Measurements from ENCODE around the gene HOXB8.
A peak's percentile ranks its signal among the peaks of the same experiment; 100 is the strongest.

Gene HOXB8

DNA sequence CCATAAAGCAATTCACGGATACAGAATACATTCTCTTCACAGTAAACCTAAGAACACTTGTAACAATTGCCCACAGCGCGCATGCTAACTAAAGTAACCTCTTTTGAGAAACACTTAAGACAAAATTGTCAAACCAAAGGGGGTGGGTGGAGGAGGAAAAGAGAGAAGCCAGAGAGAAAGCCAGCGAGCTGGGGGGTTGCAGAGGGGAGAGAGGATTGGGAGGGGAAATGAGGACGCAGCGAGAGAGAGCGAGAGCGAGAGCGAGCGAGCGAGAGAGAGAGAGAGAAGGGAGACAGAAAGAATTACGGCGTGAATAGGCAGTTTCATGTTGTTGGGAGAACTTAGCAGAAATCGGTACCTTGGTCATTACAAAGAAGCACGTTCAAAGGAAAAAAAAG is 2.6 kb downstream of the HOXB8 start:
- peak overlapping the region; percentile 28; the same call in 1 of the 2 replicates for H3K4me3 ChIP-seq (ENCODE audit: low read length)
- TF ChIP-seq ZNF274 (IDR thresholded peaks at IDR 0.05; ENCODE audit: low read depth, low read length), result no peak

DNA sequence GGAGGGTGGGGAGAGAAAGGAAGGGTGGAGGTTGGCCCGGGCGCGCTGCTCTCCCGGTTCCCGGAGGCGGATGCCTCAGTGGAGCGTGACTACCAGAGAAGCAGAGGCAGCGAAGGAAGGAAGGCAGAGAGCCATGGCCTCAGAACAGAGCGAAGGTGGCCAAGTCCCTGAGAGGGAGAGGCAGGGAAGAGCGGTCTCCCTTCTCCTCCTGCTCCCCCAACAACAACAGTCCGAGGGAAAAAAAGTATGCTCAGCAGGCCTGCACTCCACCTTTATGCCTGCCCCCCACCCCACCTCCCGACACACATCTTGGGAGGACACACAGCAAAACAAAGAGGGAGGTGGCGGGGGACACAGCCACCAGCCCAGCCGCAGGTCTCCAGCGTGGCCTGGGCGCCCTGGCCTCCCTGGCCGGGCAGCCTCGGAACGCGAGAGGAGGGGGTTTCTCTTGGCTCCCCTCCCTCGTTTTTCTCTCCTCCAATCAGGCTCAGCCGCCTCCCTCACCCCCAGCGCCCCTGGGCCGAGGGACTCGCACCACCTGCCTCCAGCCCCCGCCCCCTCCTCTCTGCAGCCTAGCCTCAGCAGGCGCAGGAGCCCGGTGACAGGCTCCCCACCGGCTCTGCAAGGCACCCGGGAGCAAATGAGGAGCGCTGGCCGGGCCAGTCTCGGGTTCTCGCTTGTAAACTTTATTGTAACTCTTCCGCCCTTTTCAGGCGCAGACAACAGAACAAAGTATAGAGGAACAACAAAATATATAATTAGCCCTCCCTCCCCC is 3.2 kb downstream of the HOXB8 start:
- H3K4me3 ChIP-seq (ENCODE audit: low read length), result peak overlapping the region; percentile 73
- no peak for TF ChIP-seq ZNF274 (IDR thresholded peaks at IDR 0.05; ENCODE audit: low read depth, low read length)

DNA sequence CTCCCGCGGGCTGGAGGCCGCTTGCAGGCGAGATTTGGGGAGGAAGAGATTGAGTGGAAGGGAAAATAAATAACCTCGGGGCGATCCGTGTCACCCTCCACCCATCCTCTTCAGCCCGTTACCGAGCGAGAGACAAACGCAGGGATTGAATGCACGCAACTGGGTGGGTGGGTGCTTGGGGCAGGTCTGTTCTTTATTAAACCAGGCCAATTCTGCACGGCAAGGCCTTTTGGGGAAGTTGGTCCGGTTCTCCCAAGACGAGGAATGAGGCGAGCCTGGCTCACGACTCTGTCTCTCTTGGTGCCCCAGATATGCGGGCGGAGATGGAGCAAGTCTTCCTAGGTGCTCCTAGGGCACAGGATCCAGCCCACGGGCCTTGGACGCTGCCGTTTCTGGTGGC is 3.9 kb downstream of the HOXB8 start:
- H3K4me3 ChIP-seq (ENCODE audit: low read length), result peak overlapping the region; percentile 73
- TF ChIP-seq ZNF274 (IDR thresholded peaks at IDR 0.05; ENCODE audit: low read depth, low read length), result no peak

DNA sequence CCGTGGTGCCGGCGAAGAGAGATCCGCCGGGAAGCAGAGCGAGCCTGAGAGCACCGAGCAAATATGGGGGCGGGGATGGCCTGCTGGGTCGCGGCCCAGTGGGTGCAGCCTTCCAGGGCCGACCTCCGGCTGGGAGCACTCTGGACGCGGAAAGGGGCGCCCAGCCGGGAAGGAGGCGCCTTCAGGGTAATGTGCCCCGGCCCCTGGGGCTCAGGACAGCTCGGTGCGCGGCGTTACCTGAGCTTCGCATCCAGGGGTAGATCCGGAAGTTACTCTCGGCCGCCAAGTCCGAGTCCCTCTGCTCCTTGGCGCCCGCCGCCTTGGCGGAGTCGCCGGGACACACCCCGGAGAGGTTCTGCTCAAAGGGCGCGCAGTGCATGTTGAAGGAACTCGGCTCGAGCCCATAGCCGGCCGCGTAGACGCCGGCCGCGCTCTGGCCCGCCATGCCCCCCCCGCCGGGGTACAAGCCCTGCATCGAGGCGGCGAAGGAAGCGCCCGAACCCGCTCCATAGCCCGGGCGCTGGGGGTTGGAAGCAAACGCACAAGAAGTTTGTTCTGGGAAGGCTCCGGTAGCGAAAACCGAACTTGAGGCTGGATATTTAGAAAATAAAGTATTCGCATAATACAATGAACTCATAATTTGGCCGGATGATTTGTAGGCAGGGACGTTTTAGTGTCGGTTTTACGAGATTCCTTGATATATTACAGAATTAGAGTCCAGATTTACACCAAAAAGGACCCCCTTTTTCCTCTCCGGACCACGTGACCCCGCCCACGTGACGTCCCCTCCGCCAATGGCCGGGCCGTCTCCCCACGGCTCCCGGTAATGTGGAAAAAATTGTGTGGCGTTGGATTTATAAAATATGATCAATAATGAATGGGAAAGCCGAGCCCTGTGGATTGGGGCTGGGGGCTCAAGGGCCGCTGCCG is 4.5 kb downstream of the HOXB8 start, which contains the start of gene HOXB7:
HOXB7 (minus strand) TSS at position 736 of the 930 bp plus-strand sequence; CDS start at position 637, 99 bp downstream.
- H3K4me3 ChIP-seq (ENCODE audit: low read length), result peak within 1 kb of the TSS; percentile 73
- no peak for TF ChIP-seq ZNF274 (IDR thresholded peaks at IDR 0.05; ENCODE audit: low read depth, low read length)

DNA sequence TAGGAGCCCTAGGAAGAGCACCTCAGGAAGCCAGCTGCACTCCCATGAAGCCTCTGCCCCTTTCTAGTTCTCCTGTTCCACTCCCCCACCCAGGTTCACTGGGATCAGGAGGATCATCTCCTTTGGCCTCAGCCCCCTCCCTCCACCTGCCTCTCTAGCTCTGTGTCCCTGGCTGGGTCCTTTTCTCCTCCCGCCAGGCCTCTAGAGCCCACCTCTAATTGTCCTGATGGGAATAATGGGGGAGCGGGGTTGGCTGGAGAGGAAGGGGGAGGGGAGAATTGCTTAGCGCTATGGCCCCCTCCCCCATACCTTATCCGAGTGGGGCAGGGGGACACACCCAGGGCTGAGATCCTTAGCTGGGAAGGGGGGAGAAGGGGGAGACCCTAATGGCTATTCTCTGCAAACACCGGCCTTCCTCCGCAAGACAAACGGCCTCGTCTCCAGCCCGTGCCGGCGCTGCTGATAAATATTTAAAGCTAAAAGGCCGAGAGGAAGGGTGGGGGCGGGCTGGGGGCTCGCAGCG is 5.3 kb downstream of the HOXB8 start:
- TF ChIP-seq ZNF274 (IDR thresholded peaks at IDR 0.05; ENCODE audit: low read depth, low read length), result no peak
- H3K4me3 ChIP-seq (ENCODE audit: low read length), result peak overlapping the region; percentile 73; the same call in 1 of the 2 replicates

DNA sequence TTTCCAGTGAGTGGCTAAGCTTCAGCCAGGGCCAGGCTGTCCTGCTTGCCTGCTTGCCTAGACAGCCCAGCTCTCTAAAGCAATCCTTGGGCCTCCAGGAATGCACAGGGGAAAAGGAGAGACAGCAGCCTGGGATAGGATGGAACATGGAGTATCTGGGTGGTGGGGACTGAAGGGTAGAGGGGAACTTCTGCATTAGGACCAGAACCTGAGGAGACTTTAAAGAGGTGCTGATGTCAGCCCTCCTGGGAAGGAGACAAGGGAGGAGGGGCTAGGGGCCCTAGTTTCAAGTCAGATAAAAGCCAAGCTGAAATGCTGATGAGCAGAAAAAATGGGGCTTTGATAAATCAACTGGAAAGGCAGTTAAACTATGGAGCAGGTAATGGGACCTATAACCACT is 6.1 kb downstream of the HOXB8 start:
- TF ChIP-seq ZNF274 (IDR thresholded peaks at IDR 0.05; ENCODE audit: low read depth, low read length), result no peak
- H3K4me3 ChIP-seq (ENCODE audit: low read length), result no peak overlapping the region

DNA sequence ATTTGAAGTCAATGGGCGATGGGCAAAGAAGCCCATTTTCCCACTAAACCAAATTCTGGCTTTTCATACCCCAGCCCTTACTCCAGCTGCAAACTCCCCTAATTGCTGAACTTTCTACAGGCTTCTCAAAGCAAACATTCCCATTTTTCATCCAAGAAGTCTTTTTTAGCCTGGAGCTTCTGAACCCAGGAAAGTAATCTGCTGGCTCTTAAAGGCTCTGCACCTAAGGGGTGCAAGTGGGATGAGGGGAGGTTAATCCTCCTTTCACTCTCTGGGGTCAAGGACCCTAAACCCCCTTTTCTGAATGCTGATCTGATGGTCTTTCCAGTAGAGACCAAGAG is 6.6 kb downstream of the HOXB8 start:
- H3K4me3 ChIP-seq (ENCODE audit: low read length), result no peak overlapping the region
- no peak for TF ChIP-seq ZNF274 (IDR thresholded peaks at IDR 0.05; ENCODE audit: low read depth, low read length)

DNA sequence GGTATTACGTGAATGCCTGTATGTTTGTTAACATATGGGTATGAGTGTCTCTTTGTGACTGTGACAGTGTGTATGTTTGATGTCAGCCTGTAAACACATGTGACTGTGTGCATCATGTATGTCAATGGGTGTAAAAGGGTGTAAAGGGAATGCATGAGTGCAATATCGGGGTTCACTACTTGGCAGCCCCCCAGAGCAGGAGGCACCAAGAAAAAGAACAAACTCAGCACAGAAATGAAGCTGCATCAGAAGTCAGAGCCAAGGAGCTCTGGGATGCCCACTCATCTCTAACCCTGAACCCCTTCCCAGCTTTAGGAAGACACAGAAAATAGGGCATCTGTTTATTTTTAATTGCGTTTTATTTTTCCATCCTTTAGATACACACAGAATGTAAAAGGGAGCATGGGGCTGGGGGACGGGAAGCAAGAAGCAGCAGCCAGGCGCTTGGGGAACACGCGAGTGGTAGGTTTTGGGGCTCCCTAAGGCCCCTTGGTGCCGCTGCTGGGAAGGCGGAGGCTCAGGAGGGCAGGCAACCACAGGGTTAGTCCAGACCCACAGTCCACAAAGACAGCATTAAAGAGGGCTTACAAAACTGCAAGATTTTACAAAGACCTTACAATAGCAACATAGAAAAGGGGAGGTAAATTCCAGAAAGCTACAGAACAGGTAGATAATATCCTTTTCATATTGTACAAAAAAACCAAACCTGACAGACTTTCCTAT is 8.0 kb downstream of the HOXB8 start:
- TF ChIP-seq ZNF274 (IDR thresholded peaks at IDR 0.05; ENCODE audit: low read depth, low read length), result no peak
- no peak overlapping the region for H3K4me3 ChIP-seq (ENCODE audit: low read length)

DNA sequence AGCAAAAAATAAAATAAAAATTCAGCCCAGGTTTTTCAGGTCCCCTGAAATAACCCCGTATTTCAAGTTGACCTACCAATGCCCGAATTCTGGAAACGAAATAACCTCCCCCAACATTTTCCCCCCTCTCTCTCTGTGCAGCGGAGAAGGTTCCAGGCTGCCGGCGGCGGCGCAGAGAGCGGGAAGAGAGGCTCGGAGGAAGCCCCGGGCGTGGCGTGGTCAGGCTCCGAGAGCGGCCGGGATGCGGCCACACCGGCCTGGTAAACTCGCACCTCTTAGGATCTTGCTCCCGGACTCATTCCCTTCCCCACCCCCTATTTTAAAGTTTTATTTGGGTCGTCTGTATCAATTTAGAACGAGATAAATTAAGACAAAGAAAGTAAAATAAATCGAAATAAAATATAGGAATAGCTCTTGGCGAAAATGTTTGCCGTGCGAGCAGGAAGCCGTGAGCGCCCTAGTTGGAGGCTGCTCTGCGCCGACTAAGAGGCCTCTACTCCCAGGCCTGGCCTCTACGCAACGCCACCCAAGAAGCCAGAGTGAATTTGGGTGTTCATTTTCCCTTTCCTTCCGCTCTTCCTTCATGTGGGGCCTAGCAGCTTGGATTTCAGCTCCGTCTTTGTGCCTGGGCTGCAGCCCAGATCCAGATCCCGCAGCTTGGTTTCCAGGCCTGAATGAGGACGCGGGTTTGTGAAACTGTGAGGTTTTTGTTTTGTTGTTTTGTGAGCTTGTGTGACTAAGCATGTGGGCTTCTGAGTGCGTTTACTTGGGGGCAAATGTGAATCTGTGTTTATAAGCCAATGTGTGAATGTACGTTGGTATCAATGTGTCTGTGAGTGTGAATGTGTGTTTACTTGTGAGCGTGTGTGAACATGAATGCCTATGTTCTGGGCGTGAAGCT is 8.9 kb downstream of the HOXB8 start:
- no peak for TF ChIP-seq ZNF274 (IDR thresholded peaks at IDR 0.05; ENCODE audit: low read depth, low read length)
- H3K4me3 ChIP-seq (ENCODE audit: low read length), result no peak overlapping the region

DNA sequence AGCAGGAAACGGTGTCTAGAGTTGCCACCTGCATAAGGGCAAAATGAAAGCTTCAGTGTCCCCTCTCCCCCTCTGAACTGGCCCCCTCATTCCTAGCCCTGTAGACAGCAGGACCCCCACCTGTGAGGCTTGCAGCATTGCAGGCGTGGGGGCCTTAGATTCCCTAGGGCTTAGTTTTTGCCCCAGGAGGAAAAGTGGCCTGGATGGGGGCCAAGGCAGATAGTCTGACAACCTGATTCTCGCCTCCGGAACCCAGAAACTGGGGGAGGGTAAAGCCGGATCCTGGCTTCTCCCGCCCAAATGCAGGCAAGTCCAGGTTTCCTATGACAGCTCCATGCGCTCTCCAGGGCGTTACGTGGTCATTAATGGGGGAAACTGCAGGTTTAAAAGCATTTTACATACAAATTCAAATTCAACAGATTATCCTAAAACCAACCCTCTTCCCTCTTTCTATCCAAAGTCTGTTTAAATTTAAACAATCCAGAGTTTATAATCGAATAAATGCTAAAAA is 9.6 kb downstream of the HOXB8 start:
- H3K4me3 ChIP-seq (ENCODE audit: low read length), result no peak overlapping the region
- TF ChIP-seq ZNF274 (IDR thresholded peaks at IDR 0.05; ENCODE audit: low read depth, low read length), result no peak

DNA sequence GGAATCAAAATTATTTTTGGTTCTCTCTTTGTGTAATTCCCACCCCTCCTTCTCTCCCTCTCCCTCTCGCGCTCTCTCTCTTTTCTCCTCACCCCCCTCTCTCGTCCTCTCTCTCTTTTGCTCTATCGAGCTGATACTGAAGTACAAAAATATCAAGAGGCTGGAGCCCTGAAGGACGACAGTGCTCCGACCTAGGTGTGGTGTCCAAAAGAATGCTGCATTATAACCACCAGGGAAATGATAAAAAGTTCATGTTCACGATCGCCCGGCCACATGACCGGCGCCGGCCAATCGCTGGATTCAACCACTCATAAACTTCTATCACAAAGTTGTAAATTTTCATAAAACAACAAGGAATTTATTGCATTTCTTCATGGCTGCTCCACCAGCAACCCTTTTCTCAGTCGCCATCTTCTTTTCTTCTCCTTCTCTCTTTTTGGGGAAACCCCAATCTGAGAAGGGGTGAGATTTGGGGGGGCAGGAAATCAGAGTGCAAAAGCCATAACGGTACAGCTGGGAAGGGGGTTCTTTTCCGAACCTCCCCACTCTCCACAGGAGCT is 10.2 kb downstream of the HOXB8 start, which contains the start of gene HOXB6:
HOXB6 (minus strand) TSS at position 217 of the 560 bp plus-strand sequence. CDS start 6,836 bp downstream, outside the sequence.
- TF ChIP-seq ZNF274 (IDR thresholded peaks at IDR 0.05; ENCODE audit: low read depth, low read length), result no peak
- H3K4me3 ChIP-seq (ENCODE audit: low read length), result peak within 1 kb of the TSS; percentile 17; the same call in 1 of the 2 replicates

Data from GM08714 (cell line).